HFF-Myc (cell line): ENCODE measurements around the gene MXRA7.
"Not testable (repeated sequence)": the region's sequence is repeated elsewhere in the genome, so short reads cannot be mapped to it uniquely, and the experiment has no call there.

Experiments
- DNase-seq: peaks from one replicate; pipeline ENCODE4 v3.0.0-alpha.2; 2011; ENCODE audit warnings: low read depth; ENCODE audit errors: extremely low read depth
- H3K4me3 ChIP-seq: replicated peaks from 2 replicates; pipeline ENCODE4 v1.5.1; 2011; ENCODE audit warnings: low read depth, mild to moderate bottlenecking, control low read depth, low read length
- TF ChIP-seq, protein P1 (sequence below): IDR thresholded peaks from 2 replicates; pipeline ENCODE4 v1.5.1; 2012; ENCODE audit warnings: mild to moderate bottlenecking, low read depth, low read length, control low read depth; ENCODE audit errors: missing control alignments

The MXRA7 gene

DNA sequence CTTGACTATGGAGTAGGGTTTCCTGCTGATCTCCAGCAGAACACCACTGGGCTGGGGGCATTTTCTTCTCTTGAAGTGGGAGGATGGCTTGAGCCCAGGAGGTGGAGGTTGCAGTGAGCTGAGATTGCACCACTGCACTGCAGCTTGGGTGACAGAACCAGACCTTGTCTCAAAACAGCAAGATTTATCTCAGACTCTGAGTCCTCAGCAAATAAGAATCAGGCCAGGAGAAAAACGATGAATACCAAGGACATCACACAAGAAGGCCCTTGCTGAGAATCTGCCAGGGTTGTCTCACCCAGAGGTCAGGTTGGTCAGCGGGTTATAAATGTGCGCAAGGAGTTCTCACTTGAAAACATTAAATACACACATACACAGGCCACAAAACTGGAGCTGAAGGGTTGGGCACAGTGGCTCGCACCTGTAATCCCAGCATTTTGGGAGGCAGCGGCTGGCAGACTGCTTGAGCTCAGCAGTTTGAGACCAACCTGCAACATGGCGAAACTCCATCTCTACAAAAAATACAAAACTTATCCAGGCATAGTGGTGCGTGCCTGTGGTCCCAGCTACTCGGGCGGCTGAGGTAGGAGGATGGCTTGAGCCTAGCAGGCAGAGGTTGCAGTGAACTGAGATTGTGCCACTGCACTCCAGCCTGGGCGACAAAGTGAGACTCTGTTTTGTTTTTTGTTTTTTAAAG lies 7.7 kb downstream of the MXRA7 start:
- H3K4me3 ChIP-seq: no peak overlapping the region
- DNase-seq: no peak
- TF ChIP-seq, protein P1, sequence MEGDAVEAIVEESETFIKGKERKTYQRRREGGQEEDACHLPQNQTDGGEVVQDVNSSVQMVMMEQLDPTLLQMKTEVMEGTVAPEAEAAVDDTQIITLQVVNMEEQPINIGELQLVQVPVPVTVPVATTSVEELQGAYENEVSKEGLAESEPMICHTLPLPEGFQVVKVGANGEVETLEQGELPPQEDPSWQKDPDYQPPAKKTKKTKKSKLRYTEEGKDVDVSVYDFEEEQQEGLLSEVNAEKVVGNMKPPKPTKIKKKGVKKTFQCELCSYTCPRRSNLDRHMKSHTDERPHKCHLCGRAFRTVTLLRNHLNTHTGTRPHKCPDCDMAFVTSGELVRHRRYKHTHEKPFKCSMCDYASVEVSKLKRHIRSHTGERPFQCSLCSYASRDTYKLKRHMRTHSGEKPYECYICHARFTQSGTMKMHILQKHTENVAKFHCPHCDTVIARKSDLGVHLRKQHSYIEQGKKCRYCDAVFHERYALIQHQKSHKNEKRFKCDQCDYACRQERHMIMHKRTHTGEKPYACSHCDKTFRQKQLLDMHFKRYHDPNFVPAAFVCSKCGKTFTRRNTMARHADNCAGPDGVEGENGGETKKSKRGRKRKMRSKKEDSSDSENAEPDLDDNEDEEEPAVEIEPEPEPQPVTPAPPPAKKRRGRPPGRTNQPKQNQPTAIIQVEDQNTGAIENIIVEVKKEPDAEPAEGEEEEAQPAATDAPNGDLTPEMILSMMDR: no peak

DNA sequence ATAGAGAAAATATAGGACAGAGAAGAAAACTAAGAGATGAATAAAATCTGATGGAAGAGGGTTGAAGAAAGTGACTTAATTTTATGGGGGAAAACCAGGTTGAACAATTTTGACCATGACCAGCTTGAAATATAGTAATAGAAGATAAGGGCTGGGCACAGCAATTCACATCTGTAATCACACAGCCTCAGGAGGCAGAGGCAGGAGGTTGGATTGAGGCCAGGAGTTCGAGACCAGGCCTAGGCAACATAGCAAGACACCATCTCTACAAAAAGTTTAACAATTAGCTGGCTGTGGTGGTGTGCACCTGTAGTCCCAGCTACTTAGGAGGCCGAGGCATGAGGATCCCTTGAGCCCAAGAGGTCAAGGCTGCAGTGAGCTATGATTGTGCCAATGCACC lies 8.7 kb downstream of the MXRA7 start:
- H3K4me3 ChIP-seq: no peak overlapping the region
- TF ChIP-seq, protein P1: no peak
- DNase-seq: no peak

DNA sequence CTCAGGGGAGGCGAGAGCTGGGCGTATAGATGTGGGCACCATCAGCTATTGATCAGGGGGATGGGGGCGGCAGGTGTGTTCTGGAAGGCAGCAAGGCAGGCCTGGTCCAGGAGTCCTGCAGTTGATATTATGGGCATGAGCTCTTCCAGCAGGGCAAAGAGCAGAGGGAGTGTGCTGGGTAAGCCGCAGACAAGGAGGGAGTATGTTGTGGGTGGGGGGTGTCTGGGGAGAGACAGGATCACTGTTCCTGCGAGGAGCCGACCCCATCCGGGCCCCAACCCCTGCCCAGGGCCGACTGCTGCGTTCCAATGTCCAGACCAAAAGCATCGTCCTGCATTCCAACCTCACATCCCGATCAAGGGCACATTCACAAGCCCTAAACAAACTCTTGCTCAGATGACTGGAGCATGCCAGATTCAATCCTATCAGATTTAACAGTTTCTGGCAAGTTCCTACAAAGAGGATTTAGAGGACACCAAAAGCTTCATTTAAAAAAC lies 9.2 kb downstream of the MXRA7 start:
- TF ChIP-seq, protein P1: no peak
- peak overlapping the region; percentile 37 for H3K4me3 ChIP-seq
- no peak for DNase-seq

DNA sequence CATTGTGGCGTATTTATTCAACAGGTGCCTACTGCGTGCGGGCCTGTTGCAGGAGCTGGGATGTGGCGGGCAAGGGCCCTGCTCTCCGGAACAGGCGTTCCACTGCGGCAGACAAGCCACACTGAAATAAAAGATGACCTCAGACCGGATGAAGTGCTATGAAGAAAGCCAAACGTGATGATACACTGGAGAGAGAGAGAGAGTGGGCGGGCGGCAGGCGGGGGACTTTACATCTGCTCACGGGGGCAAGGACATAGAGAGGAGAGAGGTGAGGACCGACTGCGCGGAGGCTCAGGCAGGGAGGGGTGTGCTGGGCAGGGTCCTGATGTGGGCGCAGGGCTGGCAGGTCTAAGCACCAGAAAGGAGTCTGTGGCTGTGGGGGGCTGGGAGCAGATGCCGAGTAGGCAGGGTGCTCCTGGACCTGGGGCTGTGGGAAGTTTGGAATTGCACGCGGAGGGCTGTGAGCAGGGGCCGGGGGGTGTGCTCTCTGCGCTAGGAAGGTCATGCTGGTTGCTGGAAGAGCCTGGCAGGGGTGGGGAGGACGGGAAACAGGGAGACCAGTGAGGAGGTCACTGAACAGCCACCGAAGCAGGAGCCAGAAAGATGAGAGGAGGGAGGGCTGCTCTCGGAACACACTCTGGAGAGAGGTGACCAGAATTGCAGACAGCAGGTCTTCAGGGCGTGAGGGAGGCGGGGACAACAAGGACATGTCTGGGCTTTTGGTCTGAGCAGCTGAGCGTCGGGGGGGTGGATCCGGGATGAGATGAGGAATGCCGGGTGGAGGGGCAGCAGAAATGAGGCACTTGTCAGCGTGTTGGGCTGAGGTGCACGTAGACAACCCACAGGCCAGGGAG lies 9.9 kb downstream of the MXRA7 start:
- peak overlapping the region; percentile 37 for H3K4me3 ChIP-seq
- TF ChIP-seq, protein P1: no peak
- DNase-seq: peak; percentile 48

DNA sequence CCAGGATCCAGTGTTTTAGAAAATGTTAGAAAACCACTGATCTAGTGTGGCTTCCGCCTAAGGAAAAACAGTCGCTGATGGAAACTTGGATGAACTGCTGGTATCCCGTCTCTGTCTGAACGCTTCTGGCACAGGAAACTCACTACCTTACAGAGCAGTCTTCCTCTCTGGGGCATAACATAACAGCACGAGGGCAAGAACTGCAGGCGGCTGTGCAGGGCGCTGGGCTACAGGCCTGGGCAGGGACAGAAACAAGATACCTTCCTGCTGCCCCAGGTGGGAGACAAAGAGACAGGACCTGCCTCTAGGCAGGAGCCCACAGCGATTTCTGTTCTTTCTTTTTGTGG lies 10.5 kb downstream of the MXRA7 start:
- TF ChIP-seq, protein P1: no peak
- no peak for DNase-seq
- H3K4me3 ChIP-seq: peak overlapping the region; percentile 37

DNA sequence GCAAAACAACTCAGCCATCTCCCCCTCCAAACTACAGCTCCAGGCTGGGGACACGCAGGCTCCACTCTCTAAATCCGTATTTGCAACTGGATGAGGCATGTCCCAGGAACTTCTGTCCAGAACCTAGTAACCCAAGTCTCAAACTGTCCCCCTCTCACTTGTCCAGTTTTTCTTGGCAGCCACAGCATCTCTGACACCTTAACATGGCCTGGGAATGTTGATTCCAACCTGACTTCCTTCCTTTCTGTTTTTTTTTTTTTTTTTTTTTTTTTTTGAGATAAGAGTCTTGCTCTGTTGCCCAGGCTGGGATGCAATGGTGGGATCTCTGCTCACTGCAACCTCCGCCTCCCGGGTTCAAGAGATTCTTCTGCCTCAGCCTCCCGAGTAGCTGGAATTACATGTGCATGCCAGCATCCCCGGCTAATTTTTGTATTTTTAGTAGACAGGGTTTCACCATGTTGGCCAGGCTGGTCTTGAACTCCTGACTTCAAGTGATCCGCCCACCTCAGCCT lies 12.2 kb downstream of the MXRA7 start:
- not testable (repeated sequence) for DNase-seq, H3K4me3 ChIP-seq

DNA sequence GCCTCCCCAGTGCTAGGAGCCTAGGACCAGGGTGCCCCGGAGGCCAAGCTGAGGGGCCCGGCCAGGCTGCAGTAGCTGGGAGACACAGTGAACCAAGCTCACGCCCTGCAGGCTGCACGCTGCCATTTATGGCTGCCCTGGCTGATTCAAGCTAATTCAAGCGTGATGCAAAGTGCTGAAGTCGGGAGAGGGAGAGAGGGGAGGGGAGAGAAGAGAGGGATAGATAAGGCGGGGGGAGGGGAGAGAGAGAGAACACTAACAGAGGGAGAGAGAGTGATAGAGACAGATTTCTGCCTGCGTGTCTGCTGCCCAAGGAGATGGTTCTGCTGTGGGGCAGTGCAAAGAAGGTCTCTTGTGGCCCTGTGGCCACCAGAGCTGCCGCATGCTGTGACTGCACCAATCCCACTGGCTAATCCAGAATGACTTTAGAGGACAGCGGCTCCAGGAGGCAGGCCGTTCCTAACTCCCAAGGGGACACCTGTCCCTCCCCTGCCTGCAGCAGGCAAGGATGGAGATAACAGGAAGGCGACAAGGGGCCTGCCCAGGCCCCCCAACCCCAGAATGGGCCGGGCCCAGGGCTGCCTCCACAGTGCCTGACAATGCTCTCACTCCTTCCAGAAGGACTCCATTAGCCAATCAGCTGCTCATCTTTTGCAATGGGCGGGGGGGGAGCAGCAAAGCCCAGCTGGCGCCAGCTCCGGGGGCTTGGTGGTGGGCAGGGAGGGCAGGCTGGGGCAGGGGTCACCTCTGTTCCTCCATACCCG lies 12.9 kb downstream of the MXRA7 start:
- DNase-seq: no peak
- TF ChIP-seq, protein P1: no peak
- no peak overlapping the region for H3K4me3 ChIP-seq
